Naive thymus-derived CD8-positive, alpha-beta T cell (primary cell): ENCODE measurements around the gene OTOGL. TPM values are rescaled to one million over a fixed set of nuclear protein-coding genes. Genes with fewer than 3 reads are reported as not detected.

Experiments
- ATAC-seq, 2 donors: fragments of 150-1000 bp; cut with Tn5 transposase in 1 of 2; sonication (Bioruptor Pico), chemical (Tn5 transposase) in 1 of 2; 1 replicate in 1 of 2; 2 replicates in 1 of 2; pipeline ENCODE4 v1.10.0; 2021; ENCODE audit warnings: mild to moderate bottlenecking in 2 of 2, moderate library complexity in 2 of 2
- POLR2A ChIA-PET: fragments of 350-600 bp; sonication (Branson Sonifier 250); formaldehyde crosslinking; loops from one replicate; lab custom pipeline; 2021; ENCODE audit warnings: antibody characterized with exemption; lab: Charles Lee
- DNase-seq, 10 donors: peaks; one replicate each; pipeline versions ENCODE4 v3.0.0 to v3.0.0-alpha.2; 2020 to 2022
- H3K27ac Mint-ChIP-seq, 10 donors: one replicate each; pipeline ENCODE4 v1.8.0; 2020 to 2022; ENCODE audit warnings: mild to moderate bottlenecking in 10 of 10, mixed read lengths in 10 of 10, moderate library complexity in 4 of 10, inconsistent platforms in 1 of 10
- H3K27me3 Mint-ChIP-seq, 5 donors: one replicate each; pipeline ENCODE4 v1.8.0; 2021 to 2022; ENCODE audit warnings: mixed read lengths in 5 of 5
- H3K36me3 Mint-ChIP-seq, 3 donors: one replicate each; pipeline ENCODE4 v1.8.0; 2020 to 2022; ENCODE audit warnings: mixed read lengths in 3 of 3, mild to moderate bottlenecking in 2 of 3, inconsistent platforms in 1 of 3
- H3K4me1 Mint-ChIP-seq, 4 donors: one replicate each; pipeline ENCODE4 v1.8.0; 2021 to 2022; ENCODE audit warnings: mixed read lengths in 4 of 4
- H3K4me3 Mint-ChIP-seq, 10 donors: one replicate each; pipeline ENCODE4 v1.8.0; 2020 to 2022; ENCODE audit warnings: mild to moderate bottlenecking in 10 of 10, mixed read lengths in 10 of 10, moderate library complexity in 6 of 10, inconsistent platforms in 1 of 10
- H3K9me3 Mint-ChIP-seq, 9 donors: one replicate each; pipeline ENCODE4 v1.8.0; 2020 to 2022; ENCODE audit warnings: mixed read lengths in 9 of 9, mild to moderate bottlenecking in 3 of 9, inconsistent platforms in 1 of 9, moderate library complexity in 1 of 9
- polyA plus RNA-seq, 3 donors: library from polyadenylated mRNA; unstranded; fragments of 300-500 nt; fragmentation: Illumina TruSeq; gene quantifications; one replicate each; pipeline ENCODE4 v1.2.3, GENCODE V29; 2021
- total RNA-seq, 8 experiments: library from RNA in 2 of 8; stranded (reverse) in 2 of 8; gene quantifications; one replicate each; pipeline ENCODE4 v1.2.3 and lab custom pipeline; 2021 to 2026

The OTOGL gene, protein sequence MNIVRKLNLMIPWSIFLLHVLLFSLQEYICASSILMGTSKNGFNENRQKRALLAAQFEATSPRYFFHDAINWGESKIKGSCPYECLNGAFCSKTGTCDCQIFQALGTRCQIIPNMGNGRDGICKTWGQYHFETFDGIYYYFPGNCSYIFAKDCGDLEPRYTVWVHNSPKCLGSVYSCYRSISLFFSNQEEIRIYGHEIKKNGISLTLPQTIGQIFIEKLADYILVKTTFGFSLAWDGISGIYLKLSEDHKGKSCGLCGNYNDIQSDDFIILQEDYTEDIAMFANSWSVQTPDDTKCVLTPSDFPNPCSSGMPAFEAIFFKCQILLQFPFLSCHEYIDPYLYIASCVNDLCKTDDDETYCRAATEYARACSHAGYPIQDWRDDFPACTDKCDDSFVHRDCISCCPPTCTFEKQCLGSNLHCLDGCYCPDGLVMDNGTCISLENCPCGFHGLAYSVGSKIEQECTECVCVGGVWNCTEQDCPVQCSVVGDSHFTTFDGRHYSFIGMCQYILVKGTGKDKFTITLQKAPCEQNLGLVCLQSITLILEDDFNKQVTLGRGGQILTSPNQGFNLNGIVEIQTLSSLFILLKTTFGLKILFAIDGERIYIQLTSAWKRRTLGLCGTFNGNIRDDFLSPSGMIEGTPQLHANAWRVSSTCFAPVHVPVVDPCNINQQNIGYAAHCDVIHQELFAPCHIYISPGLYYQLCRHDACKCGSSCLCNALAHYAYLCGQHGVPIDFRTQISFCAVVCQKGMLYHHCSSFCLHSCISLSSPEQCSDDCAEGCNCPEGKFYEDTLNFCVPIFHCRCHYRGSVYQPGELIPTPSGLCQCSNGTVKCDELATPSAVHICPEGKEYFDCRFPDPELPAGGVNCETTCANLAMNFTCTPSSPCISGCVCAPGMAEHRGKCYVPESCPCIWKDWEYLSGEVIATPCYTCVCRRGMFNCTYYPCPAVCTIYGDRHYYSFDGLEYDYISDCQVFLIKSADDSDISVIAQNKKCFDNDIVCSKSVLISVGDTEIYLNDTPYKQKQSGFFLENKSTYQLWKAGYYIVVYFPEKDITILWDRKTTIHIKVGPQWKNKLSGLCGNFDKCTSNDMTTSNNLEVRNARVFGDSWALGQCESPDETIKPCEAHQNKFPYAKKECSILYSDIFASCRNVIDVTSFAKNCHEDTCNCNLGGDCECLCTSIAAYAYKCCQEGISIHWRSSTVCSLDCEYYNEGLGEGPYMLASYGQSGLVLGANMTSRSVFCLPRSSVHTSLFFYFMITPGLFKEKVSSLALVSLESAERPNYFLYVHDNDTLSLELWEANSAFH (N-terminal part only)
- not detected for total RNA-seq
- not detected for polyA plus RNA-seq
- 0 to 0.17 (median 0.03) reads per million in 6 experiments for total RNA-seq (lab: John Stamatoyannopoulos, UW)

DNA sequence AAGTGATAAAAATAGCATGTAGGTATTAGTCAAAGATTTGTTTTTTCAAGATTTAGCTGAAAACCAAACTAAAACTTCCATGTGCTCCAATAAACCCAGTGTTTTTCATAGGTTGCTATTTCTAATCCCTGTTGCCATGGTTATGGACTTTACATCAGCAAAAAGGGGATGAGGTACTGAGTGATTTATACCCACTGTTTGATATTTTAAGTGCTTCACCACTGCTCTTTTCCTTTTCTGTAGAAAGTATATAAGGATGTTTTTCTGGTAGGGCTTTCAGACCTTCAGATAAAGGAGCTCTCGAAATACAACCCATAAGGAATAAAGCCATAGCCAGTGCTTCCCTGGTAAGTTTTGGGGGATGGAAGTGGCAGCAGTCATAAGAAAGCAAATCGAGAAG lies at the start of gene OTOGL:
OTOGL (plus strand) TSS at position 279 of the 400 bp plus-strand sequence. CDS start 109,895 bp downstream, outside the sequence.
- no peak within 1 kb of the TSS for H3K4me3 Mint-ChIP-seq
- H3K27me3 Mint-ChIP-seq: no peaks in the 10 kb centered on the region
- ATAC-seq (no peak), DNase-seq (no peak)
- no peak within 1 kb of the TSS for H3K27ac Mint-ChIP-seq
- H3K4me1 Mint-ChIP-seq: peaks cover 0 to 4% (median 1%) of the 10 kb centered on the region in 4 donors
- H3K36me3 Mint-ChIP-seq: no peaks in the 10 kb centered on the region
- POLR2A ChIA-PET: no interaction called here
- peaks cover 0 to 3% (median 0%) of the 10 kb centered on the region in 9 donors for H3K9me3 Mint-ChIP-seq

DNA sequence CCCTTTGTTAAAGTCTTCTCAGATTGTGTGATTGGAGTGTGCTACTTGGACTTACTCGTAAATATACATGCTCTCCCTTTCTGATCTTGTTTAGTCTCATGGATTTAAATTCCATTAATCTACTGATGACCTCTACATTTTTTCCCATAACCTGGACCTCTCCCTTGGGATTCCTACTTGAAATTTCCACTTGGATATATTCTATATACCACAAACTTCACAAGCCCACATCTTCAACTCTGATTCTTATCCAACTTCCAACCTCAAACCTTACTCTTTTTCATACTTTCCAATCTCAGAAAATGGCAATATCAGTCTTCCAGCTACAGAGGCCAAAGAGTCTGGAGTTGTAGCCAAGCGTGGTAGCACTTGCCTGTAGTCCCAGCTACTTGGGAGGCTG lies 49.1 kb upstream of the OTOGL start:
- POLR2A ChIA-PET: no interaction called here
- ATAC-seq (no peak), DNase-seq (no peak)
- Mint-ChIP-seq H3K27ac (no peak overlapping the region), H3K9me3 (no peaks in the 10 kb centered on the region), H3K4me1 (peaks cover 0 to 6% (median 3%) of the 10 kb centered on the region in 4 donors), H3K27me3 (peaks cover 4 to 12% (median 8%) of the 10 kb centered on the region in 5 donors), H3K36me3 (no peaks in the 10 kb centered on the region), H3K4me3 (no peak overlapping the region)

DNA sequence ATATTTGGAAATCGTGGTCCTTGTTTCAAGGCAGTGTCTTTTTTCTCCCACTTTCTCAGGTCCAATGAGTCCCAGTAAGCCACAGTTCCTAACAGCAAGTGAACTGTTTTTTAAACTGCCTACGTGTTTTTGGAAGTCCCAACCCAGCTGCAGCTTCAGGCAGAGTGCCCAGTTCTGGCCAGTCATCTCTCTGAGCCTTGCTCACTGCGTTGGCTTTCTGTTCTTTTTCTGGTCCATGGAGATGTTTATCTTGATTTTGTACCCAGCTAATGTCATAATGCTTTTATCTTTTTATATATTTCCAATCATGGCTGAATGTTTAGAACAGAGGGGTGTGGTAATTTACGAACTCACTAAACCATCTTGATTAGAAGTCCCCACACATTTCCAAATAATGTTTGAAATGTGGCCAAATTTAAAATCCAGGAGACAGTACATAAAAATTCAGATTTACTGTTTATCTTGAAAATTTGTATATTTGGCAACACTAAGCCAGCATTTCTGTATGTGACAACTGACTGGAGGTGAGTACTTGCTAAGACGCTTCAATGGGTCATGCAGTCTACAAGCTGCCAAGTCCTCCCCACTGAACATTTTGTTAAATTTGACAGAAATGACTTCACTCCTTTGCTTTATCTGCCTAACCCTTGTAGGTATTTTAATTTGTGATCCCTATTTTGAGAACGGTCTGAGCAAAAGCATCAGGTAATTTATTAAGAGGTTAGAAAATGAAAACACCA lies 46.1 kb upstream of the OTOGL start:
- ATAC-seq (no peak), DNase-seq (no peak)
- Mint-ChIP-seq H3K27me3 (peaks cover 4 to 12% (median 8%) of the 10 kb centered on the region in 5 donors), H3K36me3 (no peaks in the 10 kb centered on the region), H3K27ac (no peak overlapping the region), H3K4me3 (no peak overlapping the region), H3K9me3 (no peaks in the 10 kb centered on the region), H3K4me1 (peaks cover 0 to 6% (median 3%) of the 10 kb centered on the region in 4 donors)
- POLR2A ChIA-PET: no interaction called here

DNA sequence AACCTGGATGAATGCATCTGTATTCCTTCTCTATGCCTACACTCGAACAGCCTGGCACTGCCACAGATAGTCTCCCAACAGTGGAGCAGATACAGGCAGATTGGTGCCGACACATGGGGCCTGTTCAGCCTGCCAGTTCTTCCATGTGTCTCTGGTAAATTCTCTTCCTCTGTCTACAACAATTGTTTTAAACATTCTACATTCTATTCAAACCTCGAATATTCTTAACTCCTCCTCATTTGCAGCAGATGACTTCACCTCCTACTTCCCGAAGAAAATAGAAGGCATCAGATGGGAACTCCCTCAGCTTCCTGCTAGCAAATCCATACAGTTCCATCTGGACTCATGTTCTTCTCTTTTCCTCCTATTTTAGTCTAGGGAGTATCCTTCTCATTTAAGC lies 43.1 kb upstream of the OTOGL start:
- H3K9me3 Mint-ChIP-seq: no peaks in the 10 kb centered on the region
- no peak overlapping the region for H3K4me3 Mint-ChIP-seq
- POLR2A ChIA-PET: no interaction called here
- peaks cover 0 to 4% (median 0%) of the 10 kb centered on the region in 5 donors for H3K27me3 Mint-ChIP-seq
- H3K4me1 Mint-ChIP-seq: peaks cover 0 to 6% (median 3%) of the 10 kb centered on the region in 4 donors
- ATAC-seq: no peak
- no peaks in the 10 kb centered on the region for H3K36me3 Mint-ChIP-seq
- no peak overlapping the region for H3K27ac Mint-ChIP-seq
- DNase-seq: no peak

DNA sequence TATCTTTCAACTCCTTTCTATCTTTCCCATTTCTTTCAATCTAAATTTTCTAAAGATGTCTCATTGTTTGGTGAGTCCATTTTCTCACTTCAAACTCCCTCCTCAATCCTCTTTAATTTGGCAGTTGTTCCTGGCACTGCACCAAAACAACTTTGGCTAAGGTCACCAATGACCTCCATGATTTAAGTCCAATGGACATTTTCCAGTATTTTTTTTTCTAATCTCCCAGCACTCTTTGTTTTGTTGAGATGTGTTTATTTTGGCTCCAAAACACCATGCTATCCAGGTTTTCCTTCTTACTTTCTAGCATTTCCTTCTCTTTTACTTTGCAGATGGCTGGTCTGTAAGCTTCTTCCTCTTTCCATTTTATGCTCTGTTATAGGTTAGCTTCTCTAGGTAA lies 42.5 kb upstream of the OTOGL start:
- POLR2A ChIA-PET: no interaction called here
- H3K27me3 Mint-ChIP-seq: peaks cover 0 to 4% (median 0%) of the 10 kb centered on the region in 5 donors
- H3K36me3 Mint-ChIP-seq: no peaks in the 10 kb centered on the region
- H3K4me1 Mint-ChIP-seq: peaks cover 0 to 6% (median 3%) of the 10 kb centered on the region in 4 donors
- DNase-seq (no peak), ATAC-seq (no peak)
- H3K9me3 Mint-ChIP-seq: no peaks in the 10 kb centered on the region
- H3K4me3 Mint-ChIP-seq: no peak overlapping the region
- H3K27ac Mint-ChIP-seq: no peak overlapping the region

DNA sequence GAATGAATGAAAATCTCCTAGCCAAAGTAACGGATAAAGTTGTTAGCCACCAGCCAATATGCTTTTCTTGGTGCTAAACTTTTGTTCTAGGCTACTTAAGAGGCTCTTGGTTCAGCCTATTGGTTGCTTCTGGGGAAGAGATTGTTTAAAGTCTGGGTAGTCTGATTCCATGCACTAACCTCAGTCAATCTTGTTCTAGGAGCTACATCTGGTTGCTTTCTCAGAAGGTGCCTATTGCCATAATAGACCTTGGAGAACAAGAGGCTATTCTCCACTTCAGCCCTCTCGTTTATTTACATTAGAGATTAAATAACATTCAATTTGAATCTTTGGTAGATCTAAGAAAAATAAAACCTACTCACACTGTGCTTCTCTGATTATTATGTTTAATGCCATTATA lies 40.8 kb upstream of the OTOGL start:
- POLR2A ChIA-PET: no interaction called here
- no peak for DNase-seq
- Mint-ChIP-seq H3K9me3 (no peaks in the 10 kb centered on the region), H3K4me3 (no peak overlapping the region), H3K36me3 (no peaks in the 10 kb centered on the region), H3K27ac (no peak overlapping the region), H3K27me3 (peaks cover 0 to 4% (median 0%) of the 10 kb centered on the region in 5 donors), H3K4me1 (no peaks in the 10 kb centered on the region)
- ATAC-seq: no peak

DNA sequence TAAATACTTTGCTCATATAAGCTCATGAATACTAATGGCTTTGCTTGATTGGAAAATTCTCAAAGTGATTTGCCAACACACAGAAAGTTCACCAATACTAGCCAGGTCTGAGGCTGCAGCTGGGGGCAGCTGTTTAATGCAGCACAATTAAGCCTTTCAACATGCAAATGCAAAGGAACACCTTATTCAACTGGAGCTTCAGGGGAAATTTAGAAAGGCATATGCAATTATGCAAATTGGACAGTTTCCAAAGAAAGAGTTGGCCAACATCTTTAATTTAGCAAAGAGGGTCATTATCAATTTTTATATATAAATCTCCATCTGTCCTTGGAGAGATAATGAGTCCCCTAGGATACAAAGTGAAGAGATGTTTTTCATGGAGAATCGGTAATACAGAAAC lies 40.2 kb upstream of the OTOGL start:
- no peaks in the 10 kb centered on the region for H3K36me3 Mint-ChIP-seq

DNA sequence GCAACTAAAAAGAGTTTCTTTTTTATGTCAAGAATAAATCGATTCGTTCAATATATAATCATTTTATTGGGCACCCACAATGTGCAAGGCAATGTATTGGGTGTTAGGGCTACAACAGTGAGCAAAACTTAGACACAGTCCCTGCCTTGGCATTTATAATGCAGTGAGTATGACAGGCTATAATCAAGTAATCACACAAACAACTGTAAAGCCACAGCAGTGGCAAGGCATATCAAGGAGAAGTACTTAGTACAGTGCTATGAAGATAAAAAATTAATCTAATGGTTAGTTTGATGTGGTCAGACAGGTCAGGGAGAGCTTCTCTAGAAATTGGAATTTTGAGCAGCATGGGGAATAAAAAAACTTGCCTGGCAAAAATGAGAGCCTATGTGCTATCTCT lies 39.5 kb upstream of the OTOGL start:
- Mint-ChIP-seq H3K27ac (no peak overlapping the region), H3K36me3 (no peaks in the 10 kb centered on the region), H3K9me3 (no peaks in the 10 kb centered on the region), H3K4me1 (no peaks in the 10 kb centered on the region), H3K4me3 (no peak overlapping the region), H3K27me3 (peaks cover 0 to 4% (median 0%) of the 10 kb centered on the region in 5 donors)
- no peak for DNase-seq
- no peak for ATAC-seq
- POLR2A ChIA-PET: no interaction called here

More for the DNA sequence above, 40.2 kb upstream of the OTOGL start:
- Mint-ChIP-seq H3K27ac (no peak overlapping the region), H3K9me3 (no peaks in the 10 kb centered on the region), H3K4me1 (no peaks in the 10 kb centered on the region), H3K4me3 (no peak overlapping the region), H3K27me3 (peaks cover 0 to 4% (median 0%) of the 10 kb centered on the region in 5 donors)
- ATAC-seq (no peak), DNase-seq (no peak)
- POLR2A ChIA-PET: no interaction called here

DNA sequence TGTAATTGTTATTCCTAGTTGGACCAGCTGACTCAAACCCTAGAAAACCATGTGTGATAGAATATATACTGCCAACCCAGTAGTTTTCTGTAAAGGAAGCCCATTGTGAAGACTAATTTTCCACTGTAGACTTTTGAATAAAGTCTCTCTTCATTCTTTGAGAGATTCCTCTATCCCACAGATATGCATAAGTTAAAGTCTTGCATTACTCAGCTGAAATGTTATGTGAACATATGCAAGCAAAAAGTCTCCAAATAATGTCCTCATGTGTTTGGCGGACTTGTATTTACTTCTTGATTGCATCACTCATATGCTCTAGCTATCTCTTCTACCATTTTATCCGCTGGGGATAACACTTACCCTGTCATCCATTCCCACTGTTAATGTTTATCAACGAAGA lies 35.1 kb upstream of the OTOGL start:
- no peak for ATAC-seq
- DNase-seq: no peak
- no peak overlapping the region for H3K27ac Mint-ChIP-seq

DNA sequence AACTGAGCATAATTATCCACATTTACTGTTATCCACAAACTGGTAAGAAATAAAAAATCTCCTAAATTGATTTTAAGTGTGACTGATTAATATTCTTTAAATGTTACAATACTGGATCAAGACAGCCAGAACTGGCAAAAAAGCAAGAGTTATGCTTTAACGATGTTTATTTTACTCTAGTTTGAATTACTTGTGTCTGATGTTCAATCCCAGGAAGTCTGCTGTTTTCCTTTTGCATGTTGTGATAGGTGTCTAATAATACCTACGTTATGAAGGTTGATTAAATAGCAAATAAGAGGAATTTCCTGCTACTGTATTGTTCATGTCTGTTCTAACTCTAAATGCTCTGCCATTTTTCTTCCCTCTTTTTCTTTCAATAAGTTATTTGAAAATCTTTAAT lies 34.4 kb upstream of the OTOGL start:
- Mint-ChIP-seq H3K4me1 (no peaks in the 10 kb centered on the region), H3K4me3 (no peak overlapping the region), H3K27ac (no peak overlapping the region), H3K27me3 (peaks cover 0 to 4% (median 0%) of the 10 kb centered on the region in 5 donors), H3K36me3 (no peaks in the 10 kb centered on the region), H3K9me3 (no peaks in the 10 kb centered on the region)
- POLR2A ChIA-PET: no interaction called here
- ATAC-seq (no peak), DNase-seq (no peak)

More for the DNA sequence above, 35.1 kb upstream of the OTOGL start:
- Mint-ChIP-seq H3K9me3 (no peaks in the 10 kb centered on the region), H3K36me3 (no peaks in the 10 kb centered on the region), H3K4me1 (no peaks in the 10 kb centered on the region), H3K27me3 (peaks cover 0 to 4% (median 0%) of the 10 kb centered on the region in 5 donors), H3K4me3 (no peak overlapping the region)
- POLR2A ChIA-PET: no interaction called here

DNA sequence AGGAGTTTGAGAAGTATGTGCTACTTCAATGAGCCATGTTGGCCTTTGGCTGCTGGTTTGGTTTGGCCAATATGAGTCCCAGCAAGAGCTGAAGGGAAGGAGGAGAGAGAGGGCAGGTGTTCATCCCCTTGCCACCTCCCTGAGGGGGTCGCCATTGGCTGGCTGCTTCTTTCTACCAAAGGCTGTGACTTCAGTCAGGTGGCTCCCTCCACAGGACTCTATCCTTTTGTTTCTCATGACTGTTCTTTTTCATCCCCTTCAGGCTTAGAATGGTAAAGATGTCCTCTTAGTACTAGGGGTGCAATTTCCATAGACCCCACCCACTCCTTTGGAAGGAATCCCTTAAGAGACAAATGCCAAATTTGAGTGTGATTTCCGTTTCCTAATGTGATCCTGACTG lies 31.2 kb upstream of the OTOGL start:
- Mint-ChIP-seq H3K27ac (no peak overlapping the region), H3K27me3 (peaks cover 0 to 2% (median 0%) of the 10 kb centered on the region in 5 donors), H3K4me1 (no peaks in the 10 kb centered on the region), H3K4me3 (no peak overlapping the region), H3K36me3 (no peaks in the 10 kb centered on the region), H3K9me3 (peaks cover 0 to 6% (median 0%) of the 10 kb centered on the region in 9 donors)
- DNase-seq (no peak), ATAC-seq (no peak)
- POLR2A ChIA-PET: no interaction called here
